Measurements from ENCODE around the gene RAB19.
A peak's percentile ranks its signal among the peaks of the same experiment; 100 is the strongest.
"Not testable (repeated sequence)": the region's sequence is repeated elsewhere in the genome, so short reads cannot be mapped to it uniquely, and the experiment has no call there.

RAB19 gene

DNA sequence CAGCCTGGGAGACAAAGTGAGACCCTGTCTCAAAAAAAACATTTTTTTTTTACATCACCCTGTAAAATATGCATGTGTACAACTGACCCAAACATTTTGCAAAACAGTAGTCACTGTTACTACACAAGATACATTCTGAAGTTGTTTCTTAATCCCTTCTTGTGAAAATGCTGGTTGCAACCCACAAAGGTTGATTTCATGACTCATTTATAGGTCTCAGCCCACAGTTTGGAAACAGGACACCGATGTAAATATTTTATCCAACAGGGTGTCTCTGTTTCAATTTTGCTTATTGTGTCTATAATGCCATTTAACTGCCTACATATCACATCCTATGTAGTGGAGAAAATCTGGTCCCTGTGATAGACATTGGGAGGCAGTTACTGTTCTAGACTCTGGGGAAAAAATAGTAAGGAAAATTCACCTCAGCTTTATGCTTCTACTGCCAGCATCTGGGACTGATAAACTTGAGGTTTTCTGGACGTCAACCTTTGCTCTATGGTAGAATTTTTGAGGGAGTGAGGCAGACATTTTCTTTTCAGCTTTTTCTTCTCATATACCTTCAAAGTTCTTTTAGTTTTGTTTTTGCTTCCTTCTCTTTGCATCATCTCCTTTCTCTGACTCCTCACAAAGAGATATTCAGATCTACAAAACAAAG lies 1.6 kb upstream of the RAB19 start:
- DNase-seq = no peak

GRCh38 chr7:140404565-140405065 lies 757 bp downstream of the RAB19 start:
- no peak for DNase-seq

- no peak for DNase-seq
These were observed 11.5 kb downstream of the RAB19 start for GRCh38 chr7:140415361-140415760.

GRCh38 chr7:140415816-140416215 lies 12.0 kb downstream of the RAB19 start:
- DNase-seq = not testable (repeated sequence)

GRCh38 chr7:140416560-140416959 lies 12.7 kb downstream of the RAB19 start:
- DNase-seq = no peak

DNA sequence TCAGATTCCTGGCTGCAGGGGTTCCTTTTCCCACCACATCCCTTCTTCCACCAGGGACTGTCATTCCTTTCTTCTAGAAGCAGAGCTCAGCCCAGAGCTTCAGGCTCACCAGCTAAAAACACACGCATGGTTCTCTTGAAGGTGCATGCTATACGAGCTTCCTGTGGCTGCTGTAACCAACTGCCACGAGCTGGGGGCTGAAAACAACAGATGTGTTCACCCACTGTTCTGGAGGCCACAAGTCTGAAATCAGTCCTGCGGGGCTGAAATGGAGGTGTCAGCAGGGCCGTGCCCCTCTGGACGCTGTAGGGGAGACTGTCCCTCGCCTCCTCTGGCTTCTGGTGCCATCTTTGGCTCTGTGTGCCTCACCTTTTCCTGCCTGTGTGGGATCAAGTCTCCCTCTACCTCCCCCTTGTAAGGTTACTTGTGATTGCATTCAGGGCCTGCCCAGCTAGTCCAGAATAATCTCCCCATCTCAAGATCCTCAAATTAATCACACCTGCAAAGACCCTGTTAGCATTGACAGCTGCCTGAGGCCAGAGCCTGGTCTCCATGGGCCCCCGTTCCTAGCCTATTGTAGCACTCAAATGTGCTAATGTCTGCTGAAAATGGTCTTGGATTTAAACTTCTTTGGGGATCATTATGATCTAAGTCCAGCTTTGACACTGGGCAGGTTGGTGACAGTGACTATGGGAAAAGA lies 13.7 kb downstream of the RAB19 start:
- no peak for DNase-seq

GRCh38 chr7:140418156-140418472 lies 14.3 kb downstream of the RAB19 start:
- not testable (repeated sequence) for DNase-seq

DNA sequence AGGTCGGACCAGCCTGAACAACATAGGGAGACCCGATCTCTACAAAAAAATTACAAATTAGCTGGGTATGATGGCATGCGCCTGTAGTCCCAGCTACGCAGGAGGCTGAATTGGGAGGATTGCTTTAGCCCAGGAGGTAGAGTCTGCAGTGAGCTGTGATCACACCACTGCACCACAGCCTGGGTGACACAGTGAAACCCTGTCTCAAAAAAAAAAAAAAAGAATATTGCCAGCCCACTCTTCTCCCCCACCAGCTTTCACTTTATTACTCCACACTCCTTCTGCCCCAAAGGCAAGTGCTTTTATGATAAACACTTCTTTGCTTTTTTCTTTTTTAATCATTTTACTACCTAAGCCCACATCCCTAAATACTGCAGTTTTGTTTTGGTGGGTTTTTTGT lies 14.8 kb downstream of the RAB19 start:
- DNase-seq = no peak

DNA sequence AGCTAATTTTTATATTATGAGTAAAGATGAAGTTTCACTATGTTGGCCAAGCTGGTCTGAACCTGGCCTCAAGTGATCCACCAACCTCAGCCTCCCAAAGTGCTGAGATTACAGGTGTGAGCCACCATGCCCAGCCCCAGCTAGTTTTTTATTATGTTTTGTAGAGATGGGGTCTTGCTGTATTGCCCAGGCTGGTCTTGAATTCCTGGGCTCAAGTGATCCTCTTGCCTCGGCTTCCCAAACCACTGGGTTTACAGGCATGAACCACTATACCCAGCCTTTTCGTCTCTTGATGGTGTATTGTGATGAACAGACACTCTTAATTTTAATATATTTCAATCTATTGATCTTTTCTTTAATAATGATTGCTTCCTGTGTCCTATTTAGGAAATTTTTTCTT lies 17.7 kb downstream of the RAB19 start:
- no peak for DNase-seq

GRCh38 chr7:140423501-140423900 lies 19.6 kb downstream of the RAB19 start:
- no peak for DNase-seq

GRCh38 chr7:140425718-140426117 lies 21.9 kb downstream of the RAB19 start:
- no peak for DNase-seq

GRCh38 chr7:140426130-140426529 lies 22.3 kb downstream of the RAB19 start:
- no peak for DNase-seq

GRCh38 chr7:140433396-140433795 lies 29.5 kb downstream of the RAB19 start:
- no peak for DNase-seq

DNA sequence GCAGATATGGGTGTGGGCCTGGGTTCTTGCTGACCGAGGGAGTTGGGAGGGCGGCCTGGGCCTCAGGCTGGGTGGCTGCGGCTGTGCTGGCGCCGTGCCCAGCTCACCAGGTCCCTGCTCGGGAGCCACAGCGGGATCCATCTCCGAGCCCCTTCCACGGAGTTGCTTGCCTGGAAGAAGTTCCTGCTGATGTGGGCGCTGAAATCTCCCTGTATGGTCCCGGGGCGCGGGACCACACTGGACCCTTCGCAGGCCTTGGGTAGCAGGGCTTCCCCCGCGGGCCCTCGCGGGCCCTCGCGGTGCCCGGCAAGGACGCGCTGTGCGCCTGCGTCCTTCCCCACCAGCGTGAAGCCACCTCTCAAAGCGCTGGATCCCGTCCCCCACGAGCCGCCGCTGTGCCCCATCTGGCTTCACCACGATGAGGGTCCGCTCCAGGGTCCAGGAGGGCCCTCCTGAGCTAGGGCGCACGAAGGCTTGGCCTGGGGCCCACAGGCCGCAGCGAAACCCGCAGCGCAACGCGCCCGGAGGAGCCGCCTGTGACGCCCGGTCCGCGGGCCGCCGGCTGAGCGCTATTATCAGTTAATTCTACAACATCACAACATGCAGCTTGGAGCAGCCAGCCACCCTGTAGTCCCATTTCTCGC lies 31.5 kb downstream of the RAB19 start:
- peak; percentile 27 for DNase-seq

GRCh38 chr7:140439359-140439758 lies 35.5 kb downstream of the RAB19 start:
- no peak for DNase-seq

- DNase-seq = no peak
These were observed 36.7 kb downstream of the RAB19 start for GRCh38 chr7:140440593-140440992.

DNA sequence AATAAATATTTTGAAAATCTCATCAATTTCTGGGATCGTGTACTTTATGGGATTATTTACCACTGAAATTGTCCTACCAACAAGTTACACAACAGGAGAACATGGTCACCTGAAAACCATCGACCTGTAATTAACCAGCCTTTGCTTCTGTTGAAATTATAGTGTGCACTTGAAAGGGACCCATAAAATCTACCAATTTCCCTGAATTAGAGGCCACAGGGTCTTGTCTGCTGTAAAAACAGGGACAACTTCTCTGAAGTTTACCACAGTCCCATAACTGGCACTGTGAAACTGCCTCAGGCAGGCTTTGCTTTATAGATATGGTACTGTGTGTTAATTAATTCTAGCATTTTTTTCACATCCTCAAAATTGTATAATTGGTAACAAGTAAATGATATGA lies 37.7 kb downstream of the RAB19 start:
- DNase-seq = no peak

DNA sequence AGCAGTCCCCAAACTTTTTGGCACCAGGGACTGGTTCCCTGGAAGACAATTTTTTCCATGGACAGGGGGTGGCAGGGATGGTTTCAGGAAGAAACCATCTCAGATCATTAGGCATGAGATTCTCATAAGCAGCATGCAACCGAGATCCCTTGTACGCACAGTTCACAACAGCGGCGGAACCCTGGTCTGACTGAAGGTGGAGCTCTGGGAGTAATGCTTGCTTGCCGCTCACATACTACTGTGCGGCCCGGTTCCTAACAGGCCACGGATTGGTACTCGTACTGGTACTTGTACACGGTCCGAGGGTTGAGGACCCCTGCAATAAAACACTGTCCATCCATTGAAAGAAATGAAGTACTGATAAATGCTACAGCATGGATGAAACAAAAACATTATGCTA lies 42.6 kb downstream of the RAB19 start:
- no peak for DNase-seq

DNA sequence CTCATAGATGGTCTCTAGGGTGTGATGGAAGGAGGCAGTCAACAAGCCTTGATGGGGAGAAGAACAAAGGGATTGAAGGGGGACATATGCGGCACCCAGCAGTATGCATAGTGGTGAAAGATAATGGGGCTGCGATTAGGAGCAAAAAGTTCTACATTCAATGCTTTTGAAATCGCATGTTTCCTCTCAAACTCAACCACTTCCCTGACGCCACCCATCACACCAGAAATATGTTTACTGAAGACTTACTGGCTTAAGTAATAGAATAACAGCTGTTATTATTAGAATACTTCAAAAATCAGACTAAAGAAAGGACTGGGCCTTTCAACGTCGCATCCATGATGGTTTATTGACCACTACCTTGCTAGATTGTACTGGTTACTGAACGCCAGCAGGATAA lies 44.0 kb downstream of the RAB19 start:
- DNase-seq = no peak

DNA sequence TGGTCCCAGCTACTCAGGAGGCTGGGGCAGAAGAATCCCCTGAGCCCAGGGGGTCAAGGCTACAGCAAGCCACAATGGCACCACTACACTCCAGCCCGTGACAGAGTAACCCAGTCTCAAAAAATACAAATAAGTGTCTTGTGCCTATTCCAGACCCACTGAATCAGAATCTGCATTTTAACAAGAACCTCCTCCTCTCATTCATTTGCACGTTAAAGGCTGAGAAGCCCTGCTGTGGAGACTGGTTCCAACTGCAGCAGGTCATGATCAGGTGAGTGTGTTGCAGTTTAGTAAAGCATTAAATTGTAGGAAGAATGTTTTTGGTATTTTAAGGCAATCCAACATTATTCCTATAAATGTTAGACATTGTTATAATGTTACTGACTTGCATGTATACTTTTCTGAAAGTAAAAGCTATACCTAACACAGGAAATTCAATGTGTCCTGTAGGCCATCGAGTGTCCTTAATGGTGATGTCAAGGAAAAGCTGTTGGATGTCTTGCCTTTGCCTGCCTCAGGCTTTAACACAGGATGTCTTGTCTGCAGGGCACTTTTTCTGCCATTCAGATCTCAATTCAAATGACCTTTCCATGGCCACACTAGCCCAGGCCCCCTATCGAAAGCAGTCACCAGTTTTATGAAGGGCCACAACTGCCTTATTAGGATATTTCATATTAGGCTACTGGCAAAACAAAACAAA lies 45.1 kb downstream of the RAB19 start:
- no peak for DNase-seq

- no peak for DNase-seq
These were observed 47.9 kb downstream of the RAB19 start for GRCh38 chr7:140451716-140452115.

DNA sequence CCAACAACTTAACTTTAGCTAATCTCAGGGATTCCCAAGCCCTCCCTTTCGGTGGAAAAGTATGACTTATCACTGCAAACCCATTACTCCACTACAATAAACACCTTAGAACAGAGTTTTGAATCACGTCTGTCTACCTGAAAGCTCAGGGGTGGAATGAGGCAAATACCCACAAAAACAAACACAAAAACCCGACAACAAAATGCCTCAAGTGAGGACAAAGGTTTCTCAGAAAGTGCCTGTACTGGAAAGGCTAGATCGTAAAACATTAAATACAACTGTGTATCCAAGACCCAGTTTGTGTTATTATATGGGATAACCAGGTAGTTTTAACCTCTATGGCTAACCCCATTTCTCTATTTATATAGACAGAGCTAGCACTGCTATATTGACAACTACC lies 49.4 kb downstream of the RAB19 start:
- no peak for DNase-seq

DNA sequence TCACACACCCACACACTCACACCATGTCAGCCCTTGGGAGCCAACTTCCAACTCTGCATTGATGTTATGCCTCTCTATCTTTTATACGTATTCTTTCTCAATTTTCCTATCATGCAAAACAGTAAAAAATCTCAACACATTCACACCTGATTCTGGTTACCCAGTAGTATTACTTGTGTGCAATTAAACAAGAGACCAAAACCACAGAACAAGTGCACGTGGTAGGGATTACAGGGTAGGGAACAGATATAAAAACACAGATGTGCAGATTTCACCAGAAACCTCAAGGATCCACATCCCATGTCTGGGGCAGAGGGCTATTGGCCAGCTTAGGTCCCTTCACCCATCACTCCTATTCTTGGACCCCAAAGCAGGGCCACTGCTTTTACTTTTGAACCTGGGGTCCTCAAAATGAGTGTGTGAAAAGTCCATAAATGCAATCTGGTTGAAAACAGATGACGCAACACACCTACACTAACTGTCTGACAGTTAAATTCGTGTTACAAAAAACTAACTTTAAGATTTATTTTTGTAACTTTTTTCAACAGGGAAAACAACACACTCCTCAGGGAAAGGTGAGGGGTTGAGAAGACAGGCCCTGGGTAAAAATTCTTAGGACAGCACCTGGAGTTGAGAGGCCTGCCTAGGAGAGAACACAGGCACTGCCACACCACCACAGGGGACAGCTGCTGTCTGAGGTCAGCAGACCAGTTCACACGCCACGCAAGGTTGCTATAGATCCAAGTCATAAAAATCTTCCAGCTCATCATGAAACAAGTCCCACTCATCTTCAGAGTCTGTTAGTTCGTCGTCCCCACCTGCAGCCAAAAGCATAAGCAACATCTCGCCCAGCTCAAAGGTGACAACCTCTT lies 50.2 kb downstream of the RAB19 start:
- not testable (repeated sequence) for DNase-seq

Measured in right hindlimb (tissue), 1 donor.